Bone marrow (tissue), 2 donors: ENCODE data around the gene RALA.
"Not testable (repeated sequence)": the region's sequence is repeated elsewhere in the genome, so short reads cannot be mapped to it uniquely, and the experiment has no call there.

Experiments used
- DNase-seq, 2 donors: peaks; one replicate each; lab custom pipeline; 2025; lab: John Stamatoyannopoulos, UW

RALA gene

GRCh38 chr7:39645482-39646407 is 22.4 kb downstream of the RALA start:
- DNase-seq = no peak

- no peak for DNase-seq
These were observed 24.4 kb downstream of the RALA start for GRCh38 chr7:39647816-39648215.

- DNase-seq = no peak
These were observed 27.3 kb downstream of the RALA start for GRCh38 chr7:39650676-39651075.

- DNase-seq = no peak
These were observed 27.9 kb downstream of the RALA start for GRCh38 chr7:39651265-39651664.

- no peak for DNase-seq
These were observed 33.0 kb downstream of the RALA start for GRCh38 chr7:39656415-39656814.

GRCh38 chr7:39659356-39660013 is 36.1 kb downstream of the RALA start:
- no peak for DNase-seq

- DNase-seq = no peak
These were observed 38.6 kb downstream of the RALA start for GRCh38 chr7:39661960-39662359.

- no peak for DNase-seq
These were observed 39.9 kb downstream of the RALA start for GRCh38 chr7:39663263-39663662.

- DNase-seq = no peak
These were observed 40.7 kb downstream of the RALA start for GRCh38 chr7:39664057-39664456.

- no peak for DNase-seq
These were observed 41.2 kb downstream of the RALA start for GRCh38 chr7:39664585-39664984.

GRCh38 chr7:39666562-39666961 is 43.2 kb downstream of the RALA start:
- DNase-seq = no peak

GRCh38 chr7:39667341-39667923 is 44.1 kb downstream of the RALA start:
- no peak for DNase-seq

- DNase-seq = not testable (repeated sequence)
These were observed 44.9 kb downstream of the RALA start for GRCh38 chr7:39668280-39668679.

GRCh38 chr7:39670052-39670451 is 46.7 kb downstream of the RALA start:
- no peak for DNase-seq

GRCh38 chr7:39670934-39671333 is 47.6 kb downstream of the RALA start:
- no peak for DNase-seq

GRCh38 chr7:39672176-39672575 is 48.8 kb downstream of the RALA start:
- no peak for DNase-seq

GRCh38 chr7:39673868-39674267 is 50.5 kb downstream of the RALA start:
- no peak for DNase-seq

GRCh38 chr7:39674406-39674805 is 51.0 kb downstream of the RALA start:
- no peak for DNase-seq

GRCh38 chr7:39676346-39676745 is 53.0 kb downstream of the RALA start:
- DNase-seq = no peak

GRCh38 chr7:39678930-39679709 is 55.7 kb downstream of the RALA start:
- peak in 1 of 2 donors; percentile 7 for DNase-seq

- DNase-seq = not testable (repeated sequence)
These were observed 56.5 kb downstream of the RALA start for GRCh38 chr7:39679874-39680273.

- DNase-seq = no peak
These were observed 58.6 kb downstream of the RALA start for GRCh38 chr7:39681887-39682441.
